Progenitor cell of endocrine pancreas (in vitro differentiated cells): ENCODE data around the gene TASOR. TPM values are rescaled to one million over a fixed set of nuclear protein-coding genes. Genes with fewer than 3 reads are reported as not detected.
A peak's percentile ranks its signal among the peaks of the same experiment; 100 is the strongest.

Experiments
- DNase-seq: peaks from one replicate; pipeline ENCODE4 v3.0.0; 2021; ENCODE audit warnings: low spot score; ENCODE audit not compliant: unreplicated experiment
- H3K27ac Mint-ChIP-seq: 2 replicates; pipeline ENCODE4 v1.8.0; 2021; ENCODE audit warnings: mild to moderate bottlenecking, moderate library complexity, mixed read lengths
- H3K27me3 Mint-ChIP-seq: 2 replicates; pipeline ENCODE4 v1.8.0; 2021; ENCODE audit warnings: mixed read lengths
- H3K36me3 Mint-ChIP-seq: 2 replicates; pipeline ENCODE4 v1.8.0; 2022; ENCODE audit warnings: mixed read lengths; ENCODE audit not compliant: insufficient read depth
- H3K4me1 Mint-ChIP-seq: 2 replicates; pipeline ENCODE4 v1.8.0; 2021; ENCODE audit warnings: low read depth, mixed read lengths
- H3K4me3 Mint-ChIP-seq: 2 replicates; pipeline ENCODE4 v1.8.0; 2021; ENCODE audit warnings: low read depth, mild to moderate bottlenecking, moderate library complexity, mixed read lengths
- H3K9me3 Mint-ChIP-seq: 2 replicates; pipeline ENCODE4 v1.8.0; 2021; ENCODE audit warnings: low read depth, mixed read lengths
- CTCF ChIP-seq: fragments of 200-600 bp; sonication (generic); IDR thresholded peaks from one replicate; pipeline ENCODE4 v1.5.0; 2021; ENCODE audit warnings: antibody characterized with exemption, mild to moderate bottlenecking; ENCODE audit not compliant: unreplicated experiment
- total RNA-seq: library from RNA; stranded (reverse); gene quantifications from 2 replicates; pipeline ENCODE4 v1.2.1, GENCODE V29; 2021

The TASOR gene
- total RNA-seq, 1 donor from 2014 or later, result 67.6 TPM

GRCh38 chr3:56664823-56665222 is 18.2 kb downstream of the TASOR start:
- H3K4me3 Mint-ChIP-seq, result no peak overlapping the region
- TF ChIP-seq CTCF, result no peak
- no peaks in the 10 kb centered on the region for H3K4me1 Mint-ChIP-seq
- H3K27ac Mint-ChIP-seq, result no peak overlapping the region
- no peaks in the 10 kb centered on the region for H3K9me3 Mint-ChIP-seq
- DNase-seq, result no peak
- H3K27me3 Mint-ChIP-seq, result no peaks in the 10 kb centered on the region
- H3K36me3 Mint-ChIP-seq, result peaks cover 37% of the 10 kb centered on the region

DNA sequence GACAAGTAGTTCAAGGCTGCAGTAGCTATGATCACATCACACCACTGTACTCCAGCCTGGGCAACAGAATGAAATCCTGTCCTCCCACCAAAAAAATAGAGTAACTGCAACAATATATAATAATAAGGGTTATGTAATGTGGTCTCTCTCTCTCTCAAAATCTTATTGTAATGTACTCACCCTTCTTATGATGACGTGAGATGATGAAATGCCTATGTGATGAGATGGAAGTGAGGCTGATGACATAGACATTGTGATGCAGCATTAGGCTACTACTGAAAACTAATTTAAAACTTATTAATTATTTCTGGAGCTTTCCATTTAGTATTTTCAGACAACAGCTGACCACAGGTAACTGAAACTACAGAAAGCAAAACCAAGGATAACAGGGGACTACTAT is 27.4 kb downstream of the TASOR start:
- H3K4me3 Mint-ChIP-seq, result no peak overlapping the region
- no peak overlapping the region for H3K27ac Mint-ChIP-seq
- TF ChIP-seq CTCF, result no peak
- no peaks in the 10 kb centered on the region for H3K9me3 Mint-ChIP-seq
- H3K27me3 Mint-ChIP-seq, result no peaks in the 10 kb centered on the region
- H3K36me3 Mint-ChIP-seq, result peaks cover 49% of the 10 kb centered on the region
- no peak for DNase-seq
- no peaks in the 10 kb centered on the region for H3K4me1 Mint-ChIP-seq

DNA sequence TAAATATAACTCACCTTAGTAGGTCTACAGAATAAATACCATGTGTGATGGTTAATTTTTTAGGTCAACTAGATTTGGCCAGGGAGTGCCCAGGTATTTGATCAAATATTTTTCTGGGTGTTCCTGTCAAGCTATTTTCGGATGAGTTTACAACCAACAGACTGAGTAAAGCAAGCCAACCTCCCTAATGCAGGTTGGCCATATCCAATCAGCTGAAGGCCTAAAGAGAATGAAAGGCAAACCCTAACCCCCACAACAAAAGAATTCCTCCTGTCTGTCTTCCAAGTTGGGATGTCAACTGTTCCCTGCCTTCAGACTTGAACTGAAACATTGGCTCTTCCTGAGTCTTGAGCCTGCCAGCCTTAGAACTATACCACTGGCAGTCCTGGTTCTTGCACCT is 28.6 kb downstream of the TASOR start:
- peaks cover 42% of the 10 kb centered on the region for H3K36me3 Mint-ChIP-seq
- no peak for TF ChIP-seq CTCF
- H3K9me3 Mint-ChIP-seq, result no peaks in the 10 kb centered on the region
- H3K27me3 Mint-ChIP-seq, result no peaks in the 10 kb centered on the region
- no peak overlapping the region for H3K27ac Mint-ChIP-seq
- no peak overlapping the region for H3K4me3 Mint-ChIP-seq
- no peak for DNase-seq
- H3K4me1 Mint-ChIP-seq, result no peaks in the 10 kb centered on the region

DNA sequence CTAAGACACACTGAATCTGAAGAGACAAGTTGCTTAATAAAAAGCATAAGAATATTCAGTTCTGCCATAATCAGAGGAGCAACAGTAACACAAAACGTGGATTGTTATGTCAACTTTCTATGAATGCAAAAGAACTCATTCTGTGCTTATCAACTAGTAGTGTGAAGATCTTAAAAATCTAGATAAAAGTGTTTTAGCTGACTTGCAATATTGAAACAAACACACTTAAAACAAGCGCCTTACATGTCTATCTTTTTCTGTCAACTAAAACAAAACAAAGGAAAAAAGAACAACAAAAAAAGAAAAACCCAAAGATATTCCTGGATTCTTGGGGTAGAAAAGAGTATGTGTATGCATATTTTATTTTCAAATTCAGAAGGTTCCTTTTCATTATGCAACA is 37.7 kb downstream of the TASOR start:
- Mint-ChIP-seq H3K4me3 (no peak overlapping the region), H3K36me3 (peaks cover 27% of the 10 kb centered on the region), H3K27me3 (no peaks in the 10 kb centered on the region), H3K4me1 (no peaks in the 10 kb centered on the region), H3K9me3 (no peaks in the 10 kb centered on the region), H3K27ac (no peak overlapping the region)
- TF ChIP-seq CTCF, result no peak
- DNase-seq, result no peak

DNA sequence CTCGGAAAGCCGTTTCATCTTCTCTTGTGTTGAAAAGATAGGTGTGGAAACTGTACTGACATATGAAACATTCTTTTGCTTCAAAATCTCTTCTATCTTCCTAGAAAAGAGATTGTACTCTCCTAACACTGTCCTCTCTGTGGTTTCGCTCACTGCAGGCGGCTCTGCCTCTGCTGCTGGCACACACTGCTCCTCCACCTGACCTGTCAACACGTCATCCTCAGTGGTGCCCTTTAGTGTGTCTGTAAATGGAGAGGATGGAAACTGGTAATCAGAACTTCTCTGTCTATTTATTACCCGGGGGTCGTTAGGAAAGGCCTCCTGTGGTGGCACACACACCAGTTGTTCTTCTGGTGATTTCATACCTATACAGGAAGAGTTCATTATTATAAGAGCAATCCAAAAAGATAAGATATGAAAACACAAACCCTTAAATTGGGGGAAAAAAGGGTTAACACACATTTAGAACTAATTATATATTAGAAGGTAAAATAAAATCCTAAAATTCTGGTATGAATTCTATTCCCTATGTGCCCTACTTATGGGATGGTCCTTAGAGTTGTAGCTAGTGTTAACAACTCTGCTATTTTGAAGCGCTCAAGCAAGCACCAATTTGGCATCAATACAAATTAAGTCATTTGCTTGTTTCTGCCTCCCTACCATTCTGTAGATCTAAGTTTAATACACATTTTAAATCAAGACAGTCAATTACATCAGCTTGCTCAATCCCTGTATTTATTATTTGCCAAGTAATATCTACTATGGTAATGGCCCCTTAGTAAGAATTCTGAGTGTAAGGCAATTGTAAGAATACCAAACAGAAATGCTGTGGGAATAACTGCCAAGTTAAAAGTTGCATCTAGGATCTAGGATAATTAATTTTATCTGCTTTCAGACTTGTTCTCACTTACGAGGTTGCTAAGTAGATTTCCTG is 49.2 kb downstream of the TASOR start:
- no peak for DNase-seq
- Mint-ChIP-seq H3K4me3 (no peak overlapping the region), H3K27me3 (no peaks in the 10 kb centered on the region), H3K9me3 (no peaks in the 10 kb centered on the region), H3K36me3 (peaks cover 36% of the 10 kb centered on the region), H3K4me1 (peaks cover 23% of the 10 kb centered on the region), H3K27ac (peak overlapping the region; percentile 2)
- TF ChIP-seq CTCF, result no peak

Other genes with a start within 250 kb of the TASOR start
- 32.5 and 34.8 TPM in 2 replicates for gene ERC2, start 214.8 kb downstream of the TASOR start, total RNA-seq
- gene CCDC66, start 126.1 kb downstream of the TASOR start, total RNA-seq, result 46.4 and 52.7 TPM in 2 replicates
- gene ARHGEF3, start 118.7 kb upstream of the TASOR start, total RNA-seq, result 60.4 and 72.2 TPM in 2 replicates